ENCODE results near the gene AMY2A.
"Not testable (repeated sequence)": the region's sequence is repeated elsewhere in the genome, so short reads cannot be mapped to it uniquely, and the experiment has no call there.

Gene AMY2A

GRCh38 chr1:103616994-103617477 lies at the start of gene AMY2A:
TSS of gene AMY2A (plus strand) at chr1:103617427. CDS start at chr1:103617441, 14 bp downstream.
- intact Hi-C loops (cut with DNase I) = not testable (repeated sequence)

GRCh38 chr1:103569493-103569892 lies 47.7 kb upstream of the AMY2A start:
- DNase-seq = no peak
- intact Hi-C loops (cut with DNase I) = no loop called here

More at GRCh38 chr1:103616994-103617477, at the start of gene AMY2A:
- not testable (repeated sequence) for DNase-seq

- DNase-seq; intact Hi-C loops (cut with DNase I): not testable (repeated sequence)
These were observed 45.9 kb upstream of the AMY2A start, which contains the start of gene AMY2B for GRCh38 chr1:103571289-103571688. TSS of gene AMY2B (plus strand) at chr1:103571589. CDS start at chr1:103571603, 14 bp downstream.

GRCh38 chr1:103576065-103576464 lies 41.2 kb upstream of the AMY2A start:
- DNase-seq = no peak
- intact Hi-C loops (cut with DNase I) = no loop called here

GRCh38 chr1:103576784-103577183 lies 40.4 kb upstream of the AMY2A start:
- intact Hi-C loops (cut with DNase I); DNase-seq: not testable (repeated sequence)

- intact Hi-C loops (cut with DNase I) = no loop called here
- DNase-seq = no peak
These were observed 34.8 kb upstream of the AMY2A start for GRCh38 chr1:103582464-103582863.

GRCh38 chr1:103583887-103584286 lies 33.3 kb upstream of the AMY2A start:
- intact Hi-C loops (cut with DNase I) = no loop called here
- DNase-seq = no peak

- no peak for DNase-seq
- intact Hi-C loops (cut with DNase I) = no loop called here
These were observed 32.7 kb upstream of the AMY2A start for GRCh38 chr1:103584537-103584936.

- intact Hi-C loops (cut with DNase I); DNase-seq: not testable (repeated sequence)
These were observed 14.5 kb upstream of the AMY2A start for GRCh38 chr1:103602740-103603139.

- no peak for DNase-seq
- intact Hi-C loops (cut with DNase I) = no loop called here
These were observed 865 bp upstream of the AMY2A start for GRCh38 chr1:103616362-103616761.

- DNase-seq = not testable (repeated sequence)
These were observed 10.2 kb downstream of the AMY2A start for GRCh38 chr1:103627436-103627835.

GRCh38 chr1:103641194-103641593 lies 24.0 kb downstream of the AMY2A start:
- intact Hi-C loops (cut with DNase I); DNase-seq: not testable (repeated sequence)

More at GRCh38 chr1:103627436-103627835, 10.2 kb downstream of the AMY2A start:
- intact Hi-C loops (cut with DNase I) = not testable (repeated sequence)

- intact Hi-C loops (cut with DNase I); DNase-seq: not testable (repeated sequence)
These were observed 26.7 kb downstream of the AMY2A start for GRCh38 chr1:103643908-103644307.

- intact Hi-C loops (cut with DNase I); DNase-seq: not testable (repeated sequence)
These were observed 33.1 kb downstream of the AMY2A start for GRCh38 chr1:103650305-103650704.

- intact Hi-C loops (cut with DNase I); DNase-seq: not testable (repeated sequence)
These were observed 33.7 kb downstream of the AMY2A start for GRCh38 chr1:103650889-103651288.

GRCh38 chr1:103654133-103654532 lies 36.9 kb downstream of the AMY2A start:
- DNase-seq; intact Hi-C loops (cut with DNase I): not testable (repeated sequence)

- intact Hi-C loops (cut with DNase I); DNase-seq: not testable (repeated sequence)
These were observed 38.2 kb downstream of the AMY2A start, which contains the start of gene AMY1A for GRCh38 chr1:103655460-103655859. TSS of gene AMY1A (plus strand) at chr1:103655760. CDS start at chr1:103656331, 571 bp downstream.
